WI38 (cell line): ENCODE data around the gene SHC3.

Experiments
- H3K4me3 ChIP-seq: 2 replicates; pipeline ENCODE4 v1.5.1; 2011; ENCODE audit warnings: low read depth, mild to moderate bottlenecking, control low read depth, low read length
- CTCF ChIP-seq: IDR thresholded peaks from 2 replicates; pipeline ENCODE4 v1.5.1; 2012; ENCODE audit warnings: low read depth, mild to moderate bottlenecking, control low read depth, low read length

Gene SHC3

GRCh38 chr9:89010526-89011111 is 168.0 kb downstream of the SHC3 start:
- TF ChIP-seq CTCF = no peak
- H3K4me3 ChIP-seq = no peak overlapping the region

- no peak for TF ChIP-seq CTCF
These were observed 168.6 kb downstream of the SHC3 start for GRCh38 chr9:89010056-89010455.

GRCh38 chr9:89009546-89009840 is 169.1 kb downstream of the SHC3 start:
- TF ChIP-seq CTCF = no peak

More at GRCh38 chr9:89010056-89010455, 168.6 kb downstream of the SHC3 start:
- H3K4me3 ChIP-seq = no peak overlapping the region

GRCh38 chr9:89008744-89009545 is 169.7 kb downstream of the SHC3 start:
- no peak overlapping the region for H3K4me3 ChIP-seq
- TF ChIP-seq CTCF = 0 out of 2 replicates have a peak, but pooled peaks have one; percentile 4

More at GRCh38 chr9:89009546-89009840, 169.1 kb downstream of the SHC3 start:
- no peak overlapping the region for H3K4me3 ChIP-seq

- no peak overlapping the region for H3K4me3 ChIP-seq
- TF ChIP-seq CTCF = no peak
These were observed 170.4 kb downstream of the SHC3 start for GRCh38 chr9:89008055-89008743.

DNA sequence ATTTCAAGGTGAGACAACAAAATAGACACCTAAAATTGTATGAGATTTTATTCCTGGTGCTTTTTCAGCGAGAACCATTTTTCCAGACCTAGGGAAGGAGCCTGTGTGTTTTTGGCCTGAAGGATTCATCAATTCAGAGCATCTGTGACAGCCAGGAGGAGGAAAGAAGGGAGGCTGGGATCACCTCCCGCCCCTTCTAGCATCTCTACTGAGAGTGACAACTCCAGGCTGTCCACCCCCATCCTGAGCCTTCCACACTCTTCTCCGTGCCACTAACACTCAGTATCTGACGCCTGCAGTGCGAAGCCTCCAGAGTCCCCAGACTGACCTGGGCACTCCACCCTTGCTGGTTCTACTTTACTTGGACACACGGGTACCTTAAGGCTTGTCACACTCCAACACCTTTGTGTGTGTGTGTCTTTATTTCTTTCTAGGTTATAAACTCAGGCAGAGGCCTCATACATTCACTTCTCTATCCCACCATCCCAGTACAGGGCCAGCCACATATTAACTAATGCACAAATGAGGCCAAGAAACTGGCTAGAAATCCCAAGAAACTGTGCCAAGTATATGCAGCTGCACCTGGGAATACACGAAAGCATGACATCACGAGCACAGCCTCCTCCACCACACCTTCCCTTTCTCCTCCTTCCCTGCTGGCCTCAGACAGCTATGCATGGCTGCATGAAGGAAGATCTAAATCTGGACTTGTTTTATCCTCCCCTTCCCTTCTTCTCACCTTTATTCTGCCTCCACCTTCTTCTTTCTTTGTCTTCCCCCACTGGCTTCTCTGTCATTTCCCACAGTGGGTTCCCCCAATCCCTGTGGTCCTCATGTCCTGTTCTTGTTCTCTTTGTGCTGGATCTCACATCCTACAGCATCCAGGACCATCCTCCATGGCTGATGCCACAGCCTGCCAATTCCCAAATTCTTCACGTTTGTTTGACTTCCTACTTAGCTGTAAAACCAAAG is 171.3 kb downstream of the SHC3 start:
- H3K4me3 ChIP-seq = no peak overlapping the region
- no peak for TF ChIP-seq CTCF
